K562 (cell line): ENCODE measurements around the gene ABCC9.
"Not testable (repeated sequence)": the region's sequence is repeated elsewhere in the genome, so short reads cannot be mapped to it uniquely, and the experiment has no call there.

Experiments
- CTCF ChIP-seq, 3 experiments: IDR thresholded peaks in 2 of 3; conservative IDR thresholded peaks in 1 of 3; 2 replicates each; pipeline ENCODE4 v1.5.1; 2011 to 2012; ENCODE audit warnings: low read length in 3 of 3, mild to moderate bottlenecking in 3 of 3, control low read depth in 2 of 3, improper control_type of control experiment in 1 of 3, inconsistent platforms in 1 of 3, low read depth in 1 of 3, mixed read lengths in 1 of 3, moderate library complexity in 1 of 3; ENCODE audit not compliant: insufficient read depth in 2 of 3
- ETV6 ChIP-seq, 3 experiments: fragments of 150-350 bp in 1 of 3; sonication (generic) in 1 of 3; formaldehyde crosslinking in 1 of 3; IDR thresholded peaks; 2 replicates each; pipeline versions ENCODE4 v1.6.1 to v1.8.0; 2014 to 2022; ENCODE audit warnings: borderline replicate concordance in 2 of 3, low read depth in 2 of 3, antibody characterized with exemption in 1 of 3, low read length in 1 of 3, mild to moderate bottlenecking in 1 of 3, missing genetic modification reagents in 1 of 3
- FOXA3 ChIP-seq, 2 experiments: fragments of 450-650 bp in 1 of 2; sonication (generic) in 1 of 2; formaldehyde crosslinking; IDR thresholded peaks in 1 of 2; conservative IDR thresholded peaks in 1 of 2; 2 replicates each; pipeline versions ENCODE4 v1.4.0 to v1.8.0; 2020 to 2022; ENCODE audit warnings: mild to moderate bottlenecking in 2 of 2, missing genetic modification reagents in 1 of 2
- GABPB2 ChIP-seq: fragments of 250-450 bp; sonication (Bioruptor Pico); conservative IDR thresholded peaks from 2 replicates; pipeline ENCODE4 v1.5.1; 2021; ENCODE audit warnings: mild to moderate bottlenecking
- GTF2F1 ChIP-seq: IDR thresholded peaks from 2 replicates; pipeline ENCODE4 v1.6.1; 2011; ENCODE audit warnings: low read depth, low read length, improper control_type of control experiment
- KDM4B ChIP-seq, 2 experiments: fragments of 450-650 bp in 1 of 2; sonication (generic) in 1 of 2; IDR thresholded peaks; 2 replicates each; pipeline ENCODE4 v1.6.1; 2016 to 2017; ENCODE audit warnings: borderline replicate concordance in 2 of 2, antibody characterized with exemption in 1 of 2, low read depth in 1 of 2, mild to moderate bottlenecking in 1 of 2
- NFRKB ChIP-seq: fragments of 450-650 bp; IDR thresholded peaks from 2 replicates; pipeline ENCODE4 v1.6.1; 2016; ENCODE audit warnings: low read depth
- NRF1 ChIP-seq, 2 experiments: fragments of 450-650 bp; IDR thresholded peaks in 1 of 2; conservative IDR thresholded peaks in 1 of 2; 2 replicates each; pipeline ENCODE4 v1.6.1; 2014; ENCODE audit warnings: mild to moderate bottlenecking in 2 of 2
- POLR2A ChIP-seq: fragments of 450-650 bp; conservative IDR thresholded peaks from 2 replicates; pipeline ENCODE4 v1.6.1; 2016
- POLR3G ChIP-seq: IDR thresholded peaks from 2 replicates; pipeline ENCODE4 v1.6.1; 2011; ENCODE audit not compliant: insufficient read length, insufficient replicate concordance; ENCODE audit errors: extremely low read depth
- ZBTB17 ChIP-seq: fragments of 450-650 bp; formaldehyde crosslinking; IDR thresholded peaks from 2 replicates; pipeline ENCODE4 v1.4.0; 2020; ENCODE audit warnings: mild to moderate bottlenecking
- ZBTB33 ChIP-seq: sonication (generic); formaldehyde crosslinking; IDR thresholded peaks from 2 replicates; pipeline ENCODE4 v1.8.1; 2023; ENCODE audit warnings: mild to moderate bottlenecking, missing genetic modification reagents
- ZEB2 ChIP-seq: fragments of 450-650 bp; IDR thresholded peaks from 2 replicates; pipeline ENCODE4 v1.6.1; 2016
- ZNF77 ChIP-seq: fragments of 250-450 bp; sonication (Bioruptor Pico); IDR thresholded peaks from 2 replicates; pipeline ENCODE4 v1.5.0; 2020

GRCh38 chr12:21812340-21812739 is 128.9 kb downstream of the ABCC9 start:
- TF ChIP-seq ZBTB33 (CRISPR knock-in tag); GTF2F1; ZEB2; CTCF (IDR thresholded peaks at IDR 0.05 in 2 of 3, conservative IDR thresholded peaks at IDR 0.05 in 1 of 3; ENCODE audit: insufficient read depth in 2 of 3, low read depth in 1 of 3, low read length in 3 of 3); POLR2A; GABPB2; POLR3G; FOXA3 (CRISPR knock-in tag; conservative IDR thresholded peaks at IDR 0.05 in 1 of 2, IDR thresholded peaks at IDR 0.05 in 1 of 2); NFRKB; ZBTB17; NRF1 (conservative IDR thresholded peaks at IDR 0.05 in 1 of 2, IDR thresholded peaks at IDR 0.05 in 1 of 2); ZNF77 (CRISPR knock-in tag); KDM4B (IDR thresholded peaks at IDR 0.05; ENCODE audit: borderline replicate concordance in 2 of 2, low read depth in 1 of 2); ETV6 (IDR thresholded peaks at IDR 0.05; ENCODE audit: borderline replicate concordance in 1 of 2, low read depth in 2 of 2, low read length in 1 of 2); ETV6 (CRISPR knock-in tag; IDR thresholded peaks at IDR 0.05; ENCODE audit: borderline replicate concordance): not testable (repeated sequence)
